Vagina (tissue), 2 donors: Measurements from ENCODE around the gene MAML2. TPM values are rescaled to one million over a fixed set of nuclear protein-coding genes. Genes with fewer than 3 reads are reported as not detected.
"Not testable (repeated sequence)": the region's sequence is repeated elsewhere in the genome, so short reads cannot be mapped to it uniquely, and the experiment has no call there.

Source experiments
- DNase-seq, 2 donors: peaks; one replicate each; pipeline ENCODE4 v3.0.0-alpha.2; 2017; ENCODE audit errors: extremely low spot score in 2 of 2
- H3K27ac ChIP-seq: fragments of 200-600 bp; sonication (generic); one replicate; pipeline ENCODE4 v1.5.1; 2019
- H3K27me3 ChIP-seq: fragments of 200-600 bp; sonication (generic); one replicate; pipeline ENCODE4 v1.5.1; 2019
- H3K36me3 ChIP-seq, 2 donors: fragments of 200-600 bp; sonication (generic); one replicate each; pipeline ENCODE4 v1.5.1; 2017 to 2019
- H3K4me1 ChIP-seq: fragments of 200-600 bp; sonication (generic); one replicate; pipeline ENCODE4 v1.5.1; 2019
- H3K4me3 ChIP-seq, 2 donors: fragments of 200-600 bp; sonication (generic); 1 replicate in 1 of 2; 2 replicates in 1 of 2; pipeline ENCODE4 v1.5.1; 2016 to 2019
- H3K9me3 ChIP-seq: fragments of 200-600 bp; sonication (generic); one replicate; pipeline ENCODE4 v1.5.1; 2019
- CTCF ChIP-seq, 3 experiments: fragments of 450-650 bp in 2 of 3; fragments of 200-600 bp in 1 of 3; sonication (generic) in 1 of 3; IDR thresholded peaks; one replicate each; pipeline ENCODE4 v1.5.1; 2017 to 2019; ENCODE audit warnings: antibody characterized with exemption in 3 of 3, mild to moderate bottlenecking in 2 of 3, moderate library complexity in 2 of 3
- POLR2A ChIP-seq, 2 donors: fragments of 450-650 bp; IDR thresholded peaks; one replicate each; pipeline ENCODE4 v1.6.1; 2017; ENCODE audit warnings: antibody characterized with exemption in 2 of 2, mild to moderate bottlenecking in 2 of 2, moderate library complexity in 2 of 2
- POLR2AphosphoS5 ChIP-seq, 2 donors: sonication (generic); formaldehyde crosslinking; IDR thresholded peaks; one replicate each; pipeline ENCODE4 v1.9.0; 2017; ENCODE audit warnings: antibody characterized with exemption in 2 of 2, mild to moderate bottlenecking in 2 of 2, low read depth in 1 of 2; ENCODE audit not compliant: insufficient read depth in 1 of 2
- intact Hi-C: fragments of 100-400 bp; cut with DNase I; formaldehyde crosslinking; loops from one replicate; pipeline ENCODE4 v1.15.1; 2023
- total RNA-seq: library from RNA; depleted of rRNA; stranded (reverse); fragments of >200 nt; gene quantifications from one replicate; pipeline ENCODE4 v1.2.3, GENCODE V29; 2016

The MAML2 gene
- total RNA-seq, 1 donor from 2014 or later: 36.3 TPM

- Histone ChIP-seq H3K9me3 (no peaks in the 10 kb centered on the region), H3K36me3 (no peaks in the 10 kb centered on the region), H3K27me3 (no peaks in the 10 kb centered on the region), H3K27ac (no peak overlapping the region), H3K4me3 (no peak overlapping the region), H3K4me1 (peaks cover 48% of the 10 kb centered on the region)
- intact Hi-C loops: no loop called here
- TF ChIP-seq CTCF (IDR thresholded peaks at IDR 0.05) (no peak), POLR2AphosphoS5 (IDR thresholded peaks at IDR 0.05; ENCODE audit: insufficient read depth in 1 of 2, low read depth in 1 of 2) (no peak), POLR2A (IDR thresholded peaks at IDR 0.05) (no peak)
- no peak for DNase-seq
Observed at GRCh38 chr11:96275801-96276594, 67.0 kb downstream of the MAML2 start.

GRCh38 chr11:96273507-96273906 is 69.5 kb downstream of the MAML2 start:
- Histone ChIP-seq H3K27me3 (no peaks in the 10 kb centered on the region), H3K36me3 (no peaks in the 10 kb centered on the region), H3K27ac (no peak overlapping the region), H3K4me3 (no peak overlapping the region), H3K4me1 (peaks cover 25% of the 10 kb centered on the region), H3K9me3 (no peaks in the 10 kb centered on the region)
- intact Hi-C loops: no loop called here
- DNase-seq: no peak
- TF ChIP-seq POLR2A (IDR thresholded peaks at IDR 0.05) (no peak), POLR2AphosphoS5 (IDR thresholded peaks at IDR 0.05; ENCODE audit: insufficient read depth in 1 of 2, low read depth in 1 of 2) (no peak), CTCF (IDR thresholded peaks at IDR 0.05) (no peak)

GRCh38 chr11:96272529-96273222 is 70.3 kb downstream of the MAML2 start:
- Histone ChIP-seq H3K9me3 (no peaks in the 10 kb centered on the region), H3K27me3 (no peaks in the 10 kb centered on the region), H3K36me3 (no peaks in the 10 kb centered on the region), H3K4me3 (no peak overlapping the region), H3K27ac (peak overlapping the region; percentile 8), H3K4me1 (peaks cover 24% of the 10 kb centered on the region)
- intact Hi-C loops: no loop called here
- no peak for TF ChIP-seq POLR2A (IDR thresholded peaks at IDR 0.05)
- TF ChIP-seq POLR2AphosphoS5 (IDR thresholded peaks at IDR 0.05; ENCODE audit: insufficient read depth in 1 of 2, low read depth in 1 of 2): peak in 1 of 2 donors; percentile 18
- TF ChIP-seq CTCF (IDR thresholded peaks at IDR 0.05): no peak
- DNase-seq: no peak

- H3K4me1 ChIP-seq: peaks cover 33% of the 10 kb centered on the region
- TF ChIP-seq POLR2A (IDR thresholded peaks at IDR 0.05) (no peak), CTCF (IDR thresholded peaks at IDR 0.05) (no peak), POLR2AphosphoS5 (IDR thresholded peaks at IDR 0.05; ENCODE audit: insufficient read depth in 1 of 2, low read depth in 1 of 2) (no peak)
- H3K9me3 ChIP-seq: no peaks in the 10 kb centered on the region
- H3K4me3 ChIP-seq: no peak overlapping the region
- no peak overlapping the region for H3K27ac ChIP-seq
- no peaks in the 10 kb centered on the region for H3K27me3 ChIP-seq
- intact Hi-C loops: no loop called here
- H3K36me3 ChIP-seq: no peaks in the 10 kb centered on the region
- no peak for DNase-seq
Observed at GRCh38 chr11:96271777-96272176, 71.2 kb downstream of the MAML2 start.

GRCh38 chr11:96271352-96271751 is 71.6 kb downstream of the MAML2 start:
- H3K27me3 ChIP-seq, H3K4me3 ChIP-seq, H3K36me3 ChIP-seq, DNase-seq, H3K27ac ChIP-seq, H3K9me3 ChIP-seq, intact Hi-C loops: not testable (repeated sequence)
- H3K4me1 ChIP-seq: peaks cover 33% of the 10 kb centered on the region

GRCh38 chr11:96268527-96268926 is 74.5 kb downstream of the MAML2 start:
- H3K27ac ChIP-seq: peak overlapping the region; percentile 55

More at GRCh38 chr11:96268527-96268926, 74.5 kb downstream of the MAML2 start:
- H3K4me3 ChIP-seq, H3K36me3 ChIP-seq, H3K27me3 ChIP-seq, H3K9me3 ChIP-seq, intact Hi-C loops, DNase-seq: not testable (repeated sequence)
- peaks cover 54% of the 10 kb centered on the region for H3K4me1 ChIP-seq
